Mesenteric fat pad (tissue), 1 donor: ENCODE measurements around the gene MKKS. TPM values are rescaled to one million over a fixed set of nuclear protein-coding genes. Genes with fewer than 3 reads are reported as not detected.

Experiments
- DNase-seq: peaks from one replicate; pipeline ENCODE4 v3.0.0-alpha.2; 2020; ENCODE audit warnings: low spot score
- long read RNA-seq: library from polyadenylated mRNA; unstranded; transcript quantifications from one replicate; pipeline ENCODE4 v2.0.0, GENCODE V29; 2020
- total RNA-seq: library from RNA; stranded (reverse); fragmentation: NEBNext Ultra II Directional; extraction: Animal tissue kit (Norgen Biotek cat#: 25700); gene quantifications from one replicate; pipeline ENCODE4 v1.2.1, GENCODE V29; 2021
- donor health status: DM: yes; HTN: yes; CAD: no.

The MKKS gene
- total RNA-seq, result 14.4 TPM
- long read RNA-seq, full-length matches to known transcripts, result 56 of 75 reads
- long read RNA-seq, partial matches to known transcripts, result 8 of 75 reads
- long read RNA-seq, other reads (novel, unspliced or antisense), result 11 of 75 reads

DNA sequence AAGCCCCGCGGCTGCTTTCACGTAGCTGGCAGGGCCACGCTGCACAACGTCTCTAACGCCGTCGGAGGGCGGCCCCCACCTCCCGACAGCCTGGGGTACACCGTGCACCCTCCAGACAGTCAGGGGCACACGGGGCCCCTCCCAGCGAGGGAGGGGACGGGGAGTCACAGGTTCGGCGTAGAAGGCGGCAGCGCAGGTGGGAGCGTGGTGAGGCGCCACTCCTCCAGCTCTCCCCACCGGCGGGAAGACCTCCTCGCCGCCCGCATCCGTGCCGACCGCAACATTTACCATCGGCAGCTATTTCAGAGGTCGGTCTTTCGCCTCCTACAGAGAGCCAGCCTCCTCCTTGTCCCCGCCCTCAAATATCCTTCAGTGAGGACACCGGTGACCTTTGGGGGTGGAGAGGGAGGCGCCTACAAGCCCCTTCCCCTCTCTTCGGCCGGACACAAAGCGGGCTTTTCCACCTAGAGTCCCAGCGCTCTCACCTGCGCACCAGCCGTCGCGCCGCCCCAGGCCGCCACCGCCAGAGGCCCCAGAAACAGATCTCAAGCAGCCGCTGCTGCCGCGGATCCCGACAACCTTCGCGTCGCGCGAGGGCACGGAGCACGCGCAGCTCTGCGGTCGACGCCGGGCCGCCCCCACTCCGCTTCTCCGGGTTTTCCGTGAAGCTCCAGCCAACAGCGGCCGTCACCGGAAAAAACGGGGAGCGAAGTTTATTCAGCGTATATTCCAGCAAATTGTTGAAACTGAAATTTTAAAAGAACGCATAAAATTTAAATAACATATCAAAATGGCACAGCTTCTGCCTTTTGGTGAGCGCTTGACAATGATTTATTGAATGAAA, at the start of gene MKKS:
Gene MKKS, minus strand, starts transcription at position 600 of the 844 bp plus-strand sequence. CDS start 20,708 bp downstream, outside the sequence.
- peak; percentile 98 for DNase-seq

DNA sequence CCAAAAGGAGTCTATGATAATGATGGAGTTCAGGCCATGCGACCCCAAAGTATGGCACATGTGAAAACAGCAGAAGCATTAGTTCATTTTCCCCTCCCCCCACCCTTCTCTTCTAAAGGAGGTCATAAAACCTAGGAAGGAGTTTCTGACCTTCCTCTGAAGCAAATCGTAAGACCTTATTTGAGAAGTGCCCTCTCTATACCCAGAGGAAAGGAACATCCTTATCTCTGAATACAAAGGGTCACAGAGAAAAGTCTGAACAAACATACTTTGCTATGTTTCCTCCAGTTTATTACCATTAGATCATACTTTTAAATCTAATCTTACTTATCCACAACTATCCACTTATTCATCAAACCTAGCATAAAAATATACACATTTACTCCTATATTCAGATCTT, 49.7 kb upstream of the MKKS start:
- no peak for DNase-seq

DNA sequence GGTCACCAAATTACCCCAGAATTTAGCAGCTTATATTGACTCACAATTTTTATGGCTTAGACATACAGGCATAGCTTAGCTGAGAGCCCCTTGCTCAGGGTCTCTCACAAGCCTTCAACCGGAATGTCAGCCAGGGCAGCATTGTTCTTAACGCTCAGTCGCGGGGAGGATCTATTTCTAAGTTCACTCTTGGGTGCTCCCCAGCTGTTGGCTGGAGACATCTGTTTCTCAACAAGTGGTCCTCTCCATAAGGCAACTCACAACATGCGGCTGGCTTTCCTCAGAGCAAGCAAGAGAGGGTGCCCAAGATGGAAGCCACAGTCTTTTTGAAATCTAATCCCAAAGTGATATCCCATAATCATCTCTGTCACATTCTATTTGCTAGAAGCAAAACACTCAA, 47.7 kb upstream of the MKKS start:
- no peak for DNase-seq

GRCh38 chr20:10478930-10479329, 44.9 kb upstream of the MKKS start:
- DNase-seq, result no peak

DNA sequence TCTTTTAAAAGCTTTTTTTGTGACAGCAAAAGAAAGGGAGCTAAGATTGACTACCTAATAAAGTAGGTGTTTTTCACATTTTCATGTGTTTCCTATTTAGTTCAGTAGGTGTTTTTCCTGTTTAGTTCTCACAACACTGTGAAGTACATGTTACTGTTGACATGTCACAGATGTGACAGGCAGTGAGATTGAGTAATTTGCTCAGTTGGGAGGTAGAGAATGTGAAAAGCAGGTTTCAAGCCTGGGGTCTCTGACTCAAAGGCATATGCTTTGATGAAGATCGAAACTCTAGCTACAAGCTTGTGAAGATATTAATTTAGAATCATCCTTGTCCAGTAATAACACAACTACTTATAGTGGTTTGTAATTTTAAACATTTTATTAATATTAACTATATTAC, 44.2 kb upstream of the MKKS start:
- DNase-seq, result no peak

DNA sequence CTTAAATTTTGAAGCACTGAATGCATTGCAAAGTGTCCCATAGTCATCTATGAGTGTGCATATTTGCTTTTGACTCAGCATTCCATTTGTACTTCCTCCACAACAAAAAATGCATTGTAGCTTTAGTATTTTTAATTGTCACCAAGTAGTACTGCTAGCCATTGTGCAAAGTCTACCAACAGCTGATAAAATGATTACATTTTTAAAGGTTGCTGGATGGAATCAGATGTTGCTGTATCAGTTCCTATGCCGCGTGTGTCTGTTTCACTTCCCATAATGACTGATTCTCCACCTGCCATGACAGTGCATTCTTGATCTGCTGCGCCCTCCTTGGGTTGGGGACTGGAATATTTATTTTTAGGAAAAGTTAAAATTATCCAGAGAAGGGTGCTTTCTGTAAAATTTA, 42.3 kb upstream of the MKKS start:
- DNase-seq, result no peak

- no peak for DNase-seq
These were observed 41.2 kb upstream of the MKKS start for GRCh38 chr20:10475225-10475624.

DNA sequence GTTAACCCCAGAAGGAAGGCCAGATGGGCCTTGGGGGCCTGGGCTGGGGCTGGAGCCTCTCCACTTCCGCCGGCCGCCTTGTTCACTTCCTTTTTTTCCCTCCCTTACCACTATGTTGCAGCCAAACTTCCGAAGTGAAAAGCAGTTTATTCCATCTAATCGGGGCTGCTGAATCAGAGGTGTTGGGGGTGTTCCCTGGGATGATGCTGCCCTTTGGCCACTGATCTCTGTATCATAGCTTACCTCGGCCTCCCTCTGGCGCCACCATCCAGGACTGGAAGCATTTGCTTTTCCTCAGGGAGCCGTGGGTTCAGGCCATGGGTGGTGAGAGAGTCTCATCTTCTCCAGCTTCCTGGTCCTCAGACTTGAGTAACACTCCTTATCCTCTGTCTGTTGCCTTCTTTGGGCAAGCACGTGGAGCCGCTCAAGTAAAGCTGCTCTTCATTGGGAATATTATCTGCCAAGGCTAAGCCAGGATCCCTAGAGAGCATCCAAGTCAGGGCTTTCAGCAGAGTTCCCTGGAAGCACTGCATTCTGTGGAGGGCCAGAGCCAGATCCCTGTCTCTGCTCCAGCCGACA, 40.7 kb upstream of the MKKS start:
- DNase-seq, result no peak

DNA sequence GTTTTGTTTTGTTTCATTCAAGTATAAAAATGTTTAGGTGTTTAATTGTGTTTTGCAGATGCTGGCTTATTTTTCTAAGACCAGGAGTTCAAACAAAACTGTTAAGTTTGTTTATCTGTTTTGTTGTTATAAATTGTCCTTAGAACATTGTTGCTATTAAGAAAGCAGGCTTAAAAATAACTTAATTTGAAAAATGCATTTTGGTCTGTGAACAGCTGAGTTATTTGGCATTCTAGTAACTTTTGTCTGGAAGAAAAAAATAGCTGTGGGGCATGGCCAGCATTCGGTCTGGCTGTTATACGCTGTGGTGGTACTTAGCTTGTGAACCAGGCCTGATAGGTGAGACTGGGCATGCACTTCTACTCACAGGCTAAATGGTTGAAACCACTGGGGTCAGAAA, 38.8 kb upstream of the MKKS start:
- DNase-seq, result no peak

GRCh38 chr20:10470276-10470675, 36.3 kb upstream of the MKKS start:
- no peak for DNase-seq

DNA sequence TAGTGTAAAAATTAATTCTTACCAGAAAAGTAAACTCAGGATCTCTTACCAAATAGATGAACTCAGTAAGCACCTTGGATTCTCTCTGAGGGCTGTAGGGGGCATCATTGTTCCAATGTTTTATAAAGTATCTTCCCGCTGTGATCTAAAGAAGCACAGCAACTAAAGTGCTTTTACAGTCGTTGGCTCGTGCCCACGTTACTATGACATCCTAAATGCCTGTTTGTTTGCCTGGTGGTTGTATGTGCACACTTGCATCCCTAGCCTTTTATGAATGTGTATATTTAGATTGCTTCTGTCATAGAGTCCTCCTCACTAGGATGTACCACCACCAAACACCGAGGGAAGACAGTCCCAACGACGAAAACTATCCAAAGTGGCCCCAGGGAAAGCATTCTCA, 35.6 kb upstream of the MKKS start:
- DNase-seq, result no peak

DNA sequence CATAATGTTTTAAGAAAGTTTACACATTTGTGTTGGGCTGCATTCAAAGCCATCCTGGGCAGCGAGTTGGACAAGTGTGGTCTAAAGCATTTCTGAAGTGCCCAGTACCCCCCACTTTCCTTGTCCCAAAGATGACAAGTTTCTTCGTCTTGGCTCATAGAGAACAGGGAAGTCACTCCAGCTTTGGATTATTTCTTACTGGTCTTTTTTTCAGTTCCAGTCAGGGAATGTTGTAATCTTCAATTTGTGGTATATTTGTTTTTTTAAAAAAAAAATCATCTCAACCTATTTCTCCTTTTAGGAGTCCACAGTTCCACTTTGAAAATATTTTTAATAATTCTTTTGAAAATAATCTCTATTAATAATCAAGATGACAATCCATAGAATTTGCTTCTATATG, 35.0 kb upstream of the MKKS start:
- DNase-seq, result no peak

DNA sequence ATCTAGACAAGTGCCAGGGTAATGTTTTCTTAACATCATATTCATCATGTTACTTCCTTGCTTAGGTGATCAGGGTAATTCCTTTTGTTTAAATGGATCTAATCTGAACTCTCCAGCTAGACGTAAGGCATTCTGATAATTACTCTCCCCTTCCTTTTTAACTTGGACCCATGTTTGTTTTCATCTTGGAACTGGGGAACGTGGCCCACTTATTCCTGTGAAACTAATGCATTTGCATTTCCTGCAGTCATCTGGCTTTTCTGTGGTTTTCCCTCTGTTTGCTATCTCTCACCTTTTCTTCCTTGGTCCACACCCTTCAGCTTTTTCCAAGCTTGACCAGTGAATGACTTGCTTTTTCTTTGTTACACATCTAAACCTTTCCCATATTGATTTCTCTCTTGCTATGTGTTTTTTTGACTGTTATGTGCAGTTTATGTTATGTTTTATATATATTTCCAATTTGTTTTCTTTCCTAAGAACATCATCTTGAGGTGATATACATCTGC, 34.4 kb upstream of the MKKS start:
- DNase-seq, result no peak

DNA sequence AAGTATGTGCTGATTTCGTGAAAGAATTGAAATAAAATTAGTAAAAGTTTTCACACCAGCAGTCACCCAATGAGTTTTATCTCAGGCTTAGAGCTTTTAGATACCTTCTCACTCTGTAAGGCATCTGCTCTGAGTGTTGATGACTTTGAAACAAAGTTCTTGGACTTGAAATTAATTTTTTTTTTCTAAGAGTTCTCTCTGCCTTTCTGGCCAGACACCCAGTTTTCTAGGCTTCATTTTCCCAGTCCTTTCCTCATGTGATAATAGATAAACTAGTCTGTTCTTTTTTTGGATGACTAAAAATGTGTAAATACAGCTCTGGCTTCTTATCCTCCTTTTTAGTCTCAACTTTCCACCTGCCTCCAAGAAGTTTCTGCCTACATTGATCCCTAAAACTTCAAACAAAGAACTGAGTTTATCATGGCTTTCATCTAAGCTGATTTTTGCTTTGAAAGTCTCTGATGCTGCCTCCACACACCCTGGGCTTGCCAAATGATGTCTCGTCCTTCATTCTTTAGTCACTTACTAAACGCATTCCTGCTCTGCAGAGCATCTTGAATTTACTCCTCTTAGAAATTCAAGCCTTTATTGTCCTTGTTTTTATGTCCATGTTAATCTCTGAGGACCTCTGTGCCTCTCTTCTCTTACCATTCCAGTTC, 33.8 kb upstream of the MKKS start:
- DNase-seq, result no peak

DNA sequence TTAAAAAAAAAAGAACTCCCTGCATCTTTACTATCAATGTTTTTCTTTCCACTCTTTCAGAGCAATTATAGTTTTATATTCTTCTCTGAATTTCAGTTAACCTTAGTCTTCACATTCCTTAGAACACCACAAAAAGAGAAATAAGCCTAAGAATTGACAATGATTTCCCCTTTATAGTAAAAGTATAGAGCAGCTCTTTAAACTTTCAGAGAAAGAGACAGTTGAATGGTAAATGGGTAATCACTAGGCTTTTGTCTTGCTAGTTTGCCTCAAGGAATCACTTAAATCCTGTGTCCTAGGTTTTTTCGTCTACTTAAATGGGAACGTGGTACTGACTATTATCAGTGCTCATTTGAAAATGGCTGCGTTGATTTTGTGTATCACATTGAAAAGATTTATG, 32.8 kb upstream of the MKKS start:
- DNase-seq, result no peak

- DNase-seq, result no peak
These were observed 32.3 kb upstream of the MKKS start for GRCh38 chr20:10466325-10466724.

DNA sequence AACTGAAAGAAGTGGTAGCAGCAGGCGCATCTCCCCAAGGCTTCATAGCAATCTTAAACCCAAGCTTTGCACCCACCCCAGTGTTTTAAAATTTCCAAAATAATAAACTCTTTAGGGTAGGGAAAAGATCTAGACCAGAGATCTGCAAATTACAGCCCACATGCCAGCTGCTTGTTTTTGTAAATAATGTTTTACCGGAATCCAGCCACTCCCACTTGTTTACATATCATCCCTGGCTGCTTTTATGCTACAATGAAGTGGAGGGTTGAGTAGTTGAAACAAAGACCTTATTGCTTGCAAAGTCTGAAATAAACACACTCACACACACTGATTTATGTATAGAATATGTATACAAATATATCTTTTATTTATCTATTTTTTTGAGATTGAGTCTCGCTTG, 31.1 kb upstream of the MKKS start:
- no peak for DNase-seq

- DNase-seq, result no peak
These were observed 29.6 kb upstream of the MKKS start for GRCh38 chr20:10463622-10464021.

DNA sequence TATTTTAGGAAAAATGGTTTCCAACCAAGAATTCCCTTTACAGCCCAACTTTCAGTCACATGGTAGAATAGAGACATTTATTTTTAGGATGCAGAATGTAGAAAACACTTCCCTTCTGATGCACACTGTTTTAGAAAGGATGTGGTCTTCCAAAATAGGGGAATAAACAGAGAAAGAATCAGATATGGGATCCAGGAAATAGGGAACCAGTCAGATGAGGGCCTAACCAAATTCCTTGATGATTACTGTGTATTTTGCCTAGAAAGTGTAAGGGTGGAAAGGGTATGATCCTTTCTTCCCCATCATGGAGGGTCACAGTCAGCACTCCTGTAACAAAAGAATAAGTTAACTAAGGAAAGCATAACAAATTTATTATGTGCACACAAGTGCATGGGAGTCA, 28.5 kb upstream of the MKKS start:
- DNase-seq, result no peak

GRCh38 chr20:10461495-10461894, 27.5 kb upstream of the MKKS start:
- no peak for DNase-seq

DNA sequence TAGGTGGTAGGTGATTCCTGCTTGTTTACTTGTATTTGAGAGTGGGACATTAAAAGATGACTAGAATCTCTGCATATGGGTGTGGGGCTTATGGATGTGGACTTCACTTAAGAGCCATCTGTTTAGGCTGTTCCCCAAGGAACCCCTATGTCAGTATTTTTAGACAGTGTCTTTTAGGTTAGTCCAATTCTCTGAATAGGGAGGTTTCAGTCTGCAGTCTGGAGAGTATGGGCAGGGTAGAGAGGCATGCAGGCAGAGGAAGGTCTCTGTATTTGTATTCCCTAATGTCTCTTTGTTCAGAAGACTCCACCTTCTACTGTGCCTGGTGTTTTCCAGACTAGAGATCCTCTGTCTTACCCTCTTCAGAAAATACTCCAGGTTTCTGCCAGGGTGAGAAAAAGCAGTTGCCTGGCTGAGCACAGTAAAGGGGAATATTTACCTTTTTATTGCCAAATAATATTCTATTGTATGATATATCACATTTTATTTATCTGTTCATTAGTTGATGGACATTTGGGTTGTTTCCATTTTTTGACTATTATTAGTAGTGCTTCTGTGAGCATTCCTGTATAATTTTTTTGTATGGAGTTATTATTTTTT, 20.2 kb upstream of the MKKS start:
- no peak for DNase-seq

GRCh38 chr20:10453241-10453640, 19.2 kb upstream of the MKKS start:
- DNase-seq, result no peak
